Inflammatory macrophage treated with lipopolysaccharide for 4 hours (primary cell): ENCODE results near the gene CRYZ.
A peak's percentile ranks its signal among the peaks of the same experiment; 100 is the strongest.
"Not testable (repeated sequence)": the region's sequence is repeated elsewhere in the genome, so short reads cannot be mapped to it uniquely, and the experiment has no call there.

Experiments
- DNase-seq: peaks from one replicate; pipeline ENCODE4 v3.0.0-alpha.2; 2020

CRYZ gene, protein sequence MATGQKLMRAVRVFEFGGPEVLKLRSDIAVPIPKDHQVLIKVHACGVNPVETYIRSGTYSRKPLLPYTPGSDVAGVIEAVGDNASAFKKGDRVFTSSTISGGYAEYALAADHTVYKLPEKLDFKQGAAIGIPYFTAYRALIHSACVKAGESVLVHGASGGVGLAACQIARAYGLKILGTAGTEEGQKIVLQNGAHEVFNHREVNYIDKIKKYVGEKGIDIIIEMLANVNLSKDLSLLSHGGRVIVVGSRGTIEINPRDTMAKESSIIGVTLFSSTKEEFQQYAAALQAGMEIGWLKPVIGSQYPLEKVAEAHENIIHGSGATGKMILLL

DNA sequence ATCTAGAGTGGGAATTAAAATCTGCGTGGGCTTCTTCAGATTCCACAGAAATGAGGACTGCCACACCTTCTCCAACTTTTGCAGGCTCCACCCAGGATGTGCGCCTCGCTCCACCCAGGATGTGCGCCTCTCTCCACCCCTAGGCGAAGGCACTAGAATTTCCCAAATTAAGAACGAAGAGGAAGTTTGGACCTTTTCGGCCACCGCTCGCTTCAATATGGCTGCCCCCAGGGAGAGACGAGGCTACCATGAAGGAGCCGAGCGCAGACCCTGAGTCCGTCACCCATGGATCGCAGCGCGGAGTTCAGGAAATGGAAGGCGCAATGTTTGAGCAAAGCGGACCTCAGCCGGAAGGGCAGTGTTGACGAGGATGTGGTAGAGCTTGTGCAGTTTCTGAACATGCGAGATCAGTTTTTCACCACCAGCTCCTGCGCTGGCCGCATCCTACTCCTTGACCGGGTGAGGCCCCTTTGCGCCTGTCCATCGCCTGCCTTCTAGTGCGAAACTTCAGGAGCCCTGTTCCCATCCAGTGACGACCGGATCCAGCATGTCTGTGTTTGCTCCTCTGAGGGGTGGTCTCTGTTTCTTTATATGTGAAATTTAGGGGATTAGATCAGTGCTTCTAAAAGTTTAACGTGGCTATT, at the start of gene CRYZ, which contains the start of gene TYW3:
CRYZ (minus strand) TSS at position 91 of the 644 bp plus-strand sequence. CDS start 8,229 bp downstream, outside the sequence.
TYW3 (plus strand) TSS at position 193 of the 644 bp plus-strand sequence; CDS start at position 286, 93 bp downstream.
- DNase-seq, result peak; percentile 95

DNA sequence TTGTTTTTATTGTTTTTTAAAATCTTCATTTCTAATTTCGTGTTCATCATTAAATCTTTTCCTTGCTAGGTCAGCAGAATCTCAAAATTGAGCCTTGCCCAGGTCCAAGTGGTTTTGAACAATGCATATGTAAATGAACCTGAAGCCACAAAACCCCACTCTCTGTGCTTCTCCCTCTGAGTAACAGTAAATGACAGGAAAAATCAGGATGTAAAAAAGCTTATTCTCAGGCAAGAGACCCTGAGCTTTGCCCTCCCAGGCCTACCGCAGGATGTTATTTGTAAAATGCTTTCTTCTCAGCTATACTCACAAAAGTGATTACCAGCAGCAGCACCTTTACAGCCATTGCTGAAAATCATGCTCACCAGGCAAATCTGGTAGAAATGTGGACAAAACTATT, 47.7 kb upstream of the CRYZ start:
- DNase-seq, result no peak

DNA sequence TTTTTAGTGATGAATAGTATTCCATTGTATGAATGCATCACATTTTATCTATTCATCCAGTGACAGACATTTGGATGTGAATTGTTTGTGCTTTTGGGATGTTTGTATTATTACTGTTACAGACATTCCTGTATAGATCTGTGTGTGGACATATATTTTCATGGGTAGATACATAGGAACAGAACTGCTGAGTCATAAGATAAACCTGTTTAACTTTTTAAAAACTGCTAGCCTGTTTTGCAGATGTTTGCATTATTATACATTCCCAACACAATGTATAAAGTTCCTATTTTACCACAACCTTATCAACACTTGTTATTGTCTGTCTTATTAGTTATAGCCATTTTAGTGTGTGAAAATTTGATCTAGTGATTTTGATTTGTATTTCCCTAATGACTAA, 46.9 kb upstream of the CRYZ start:
- no peak for DNase-seq

DNA sequence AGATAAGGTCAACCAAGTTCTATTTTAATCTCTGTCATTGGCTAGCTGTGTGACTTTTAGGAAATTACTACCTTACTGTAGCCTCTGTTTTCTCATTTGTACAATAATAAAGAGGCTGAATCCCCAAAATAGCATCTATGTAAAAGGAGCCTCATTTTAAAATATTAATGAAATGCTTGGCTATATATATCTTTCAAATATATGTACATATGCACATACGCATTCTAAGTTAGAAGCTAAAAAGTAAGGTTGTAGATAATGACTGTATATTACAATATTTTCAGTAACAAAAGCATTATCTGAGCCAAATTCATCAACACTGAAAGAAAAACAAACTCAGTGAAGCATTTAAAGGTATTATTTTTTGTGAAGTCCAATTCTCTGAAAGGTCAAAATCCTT, 44.7 kb upstream of the CRYZ start:
- no peak for DNase-seq

DNA sequence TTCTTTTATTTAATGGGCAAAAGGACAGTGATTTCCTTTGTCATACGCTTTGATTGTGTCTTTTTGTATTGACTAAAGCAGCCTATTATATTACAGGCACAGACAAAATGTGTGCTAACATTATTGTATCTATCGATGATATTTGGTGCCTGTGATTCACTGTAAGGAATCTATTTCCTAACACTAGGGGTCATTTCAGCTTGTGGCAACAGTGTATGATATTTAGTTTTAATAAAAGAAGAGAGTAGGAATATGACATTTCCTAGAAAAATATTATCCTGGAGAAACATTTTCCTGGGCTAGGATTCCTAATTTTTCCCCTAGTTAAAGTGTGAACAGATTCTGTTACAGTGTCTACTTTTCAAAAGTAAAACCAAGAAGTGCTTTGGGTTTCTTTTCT, 42.9 kb upstream of the CRYZ start:
- DNase-seq, result no peak

DNA sequence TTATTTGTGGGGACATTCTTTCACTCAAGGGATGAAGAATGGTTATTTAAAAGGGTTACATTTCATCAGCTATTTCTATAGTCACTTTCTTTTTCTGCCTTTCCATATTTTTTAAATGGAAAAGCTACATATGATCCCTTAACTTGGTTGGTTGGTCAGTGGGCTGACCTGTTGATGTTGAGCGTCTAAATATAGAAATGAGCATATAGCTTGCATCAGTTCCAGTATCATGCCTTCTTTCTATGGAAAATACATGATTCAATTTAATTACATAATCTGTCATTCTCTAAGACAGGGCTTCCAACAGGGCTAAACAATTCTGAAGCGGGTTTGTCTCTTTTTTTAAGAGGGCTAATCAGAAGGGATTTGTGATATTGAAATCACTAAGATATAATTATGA, 40.7 kb upstream of the CRYZ start:
- DNase-seq, result peak; percentile 2

DNA sequence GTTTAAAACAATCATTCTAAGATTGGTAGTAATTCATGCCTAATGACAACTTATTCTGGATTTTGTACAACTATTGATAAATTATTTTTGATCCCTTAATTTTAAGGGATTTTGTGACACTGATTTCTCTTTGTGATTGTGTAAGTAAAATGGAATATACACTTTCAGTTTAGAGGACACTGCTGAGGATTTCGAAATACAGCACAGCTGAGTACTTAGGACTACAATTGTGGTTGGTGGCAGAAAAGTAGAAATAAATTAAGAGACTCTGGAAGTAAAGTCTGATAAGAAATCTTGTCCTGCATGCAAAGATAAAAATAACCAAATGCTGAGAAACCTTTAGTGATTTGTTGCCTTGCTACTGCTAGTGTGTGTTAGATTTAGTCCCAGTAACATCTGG, 40.1 kb upstream of the CRYZ start:
- peak; percentile 34 for DNase-seq

DNA sequence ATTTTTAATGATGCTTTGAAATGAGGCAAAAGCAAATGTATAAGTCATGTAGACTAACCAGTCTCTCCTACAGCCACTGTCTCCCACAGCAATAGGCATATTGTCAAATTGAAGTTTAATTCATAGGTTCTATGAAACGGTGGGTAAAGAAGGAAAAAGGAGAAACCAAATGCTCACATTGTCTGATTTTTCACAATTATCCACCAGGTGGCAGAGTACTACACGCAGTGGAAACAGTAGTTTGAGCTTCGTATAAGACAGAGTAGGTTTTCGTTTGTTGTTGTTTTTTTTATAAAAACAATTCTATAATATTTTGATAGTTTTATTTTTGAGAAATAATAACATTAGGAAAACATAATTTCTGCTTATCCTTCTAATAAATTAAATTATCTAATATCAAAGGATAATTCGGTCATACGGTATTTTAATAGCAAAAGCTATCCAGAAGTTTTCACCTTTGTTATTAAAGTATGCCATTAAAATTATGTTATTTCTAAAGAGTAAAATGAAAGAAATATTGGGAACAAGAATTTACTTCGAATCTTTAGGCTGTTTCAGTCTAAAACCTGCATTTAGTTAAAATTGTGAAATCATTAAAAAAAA, 39.2 kb upstream of the CRYZ start:
- DNase-seq, result peak; percentile 53

DNA sequence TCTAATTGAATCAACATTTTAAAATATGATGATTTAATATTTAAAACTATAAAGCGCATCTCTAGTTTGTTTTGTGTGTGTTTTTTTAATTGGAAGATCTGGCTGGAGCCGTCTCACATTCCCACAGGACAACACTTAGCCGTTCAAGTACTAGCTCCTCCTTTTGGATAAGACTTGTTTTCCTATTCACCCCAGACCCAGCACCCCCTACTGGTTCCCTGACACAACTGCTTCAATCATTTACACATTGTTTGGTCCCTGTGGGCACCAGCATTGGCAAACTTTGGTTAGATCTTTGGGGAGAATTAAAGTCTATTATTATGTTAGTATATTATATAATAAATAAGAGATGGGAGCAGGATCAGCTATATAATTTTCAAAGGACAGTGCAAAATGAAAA, 34.6 kb upstream of the CRYZ start:
- peak; percentile 8 for DNase-seq

DNA sequence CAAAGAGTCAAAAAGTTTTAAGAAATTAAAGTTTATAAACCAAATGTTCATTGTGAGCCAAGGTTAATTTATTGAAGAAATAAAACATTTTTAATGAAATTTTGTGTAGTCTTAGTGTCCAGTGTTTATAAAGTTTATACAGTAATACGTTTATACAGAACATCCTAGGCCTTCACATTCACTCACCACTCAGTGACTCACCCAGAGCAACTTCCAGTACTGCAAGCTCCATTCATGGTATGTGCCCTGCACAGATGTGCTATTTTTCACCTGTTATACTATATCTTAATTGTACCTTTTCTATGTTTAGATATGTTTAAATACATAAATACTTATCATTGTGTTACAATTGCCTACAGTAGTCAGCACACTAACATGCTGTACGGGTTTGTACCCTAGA, 33.7 kb upstream of the CRYZ start:
- no peak for DNase-seq

DNA sequence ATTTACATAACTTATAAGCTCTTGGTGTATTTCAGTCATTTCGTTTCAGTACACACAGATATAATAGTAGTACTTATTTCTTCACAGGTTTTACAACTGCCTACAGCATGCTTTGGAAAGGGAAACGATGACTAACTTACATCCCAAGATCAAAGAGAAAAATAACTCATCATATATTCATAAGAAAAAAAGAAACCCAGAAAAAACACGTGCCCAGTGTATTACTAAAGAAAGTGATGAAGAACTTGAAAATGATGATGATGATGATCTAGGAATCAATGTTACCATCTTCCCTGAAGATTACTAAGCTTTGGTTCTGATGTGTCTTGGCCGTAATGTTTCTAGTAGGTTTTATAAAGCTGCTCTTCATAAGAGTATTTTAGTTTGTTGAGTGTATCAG, 31.0 kb upstream of the CRYZ start:
- no peak for DNase-seq

DNA sequence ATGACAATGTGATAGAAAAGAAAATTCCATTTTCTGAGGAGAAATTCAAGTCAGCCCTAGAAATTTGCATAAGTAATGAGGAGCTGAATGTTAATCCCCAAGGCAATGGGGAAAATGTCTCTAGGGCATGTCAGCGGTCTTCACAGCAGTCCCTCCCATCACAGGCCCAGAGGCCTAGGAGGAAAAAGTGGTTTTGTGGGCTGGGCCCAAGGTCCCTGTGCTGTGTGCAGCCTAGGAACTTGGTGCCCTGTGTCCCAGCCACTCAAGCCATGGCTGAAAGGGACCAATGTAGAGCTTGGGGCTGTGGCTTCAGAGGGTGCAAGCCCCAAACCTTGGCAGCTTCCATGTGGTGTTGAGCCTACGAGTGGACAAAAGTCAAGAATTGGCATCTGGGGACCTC, 23.8 kb upstream of the CRYZ start:
- DNase-seq, result not testable (repeated sequence)

DNA sequence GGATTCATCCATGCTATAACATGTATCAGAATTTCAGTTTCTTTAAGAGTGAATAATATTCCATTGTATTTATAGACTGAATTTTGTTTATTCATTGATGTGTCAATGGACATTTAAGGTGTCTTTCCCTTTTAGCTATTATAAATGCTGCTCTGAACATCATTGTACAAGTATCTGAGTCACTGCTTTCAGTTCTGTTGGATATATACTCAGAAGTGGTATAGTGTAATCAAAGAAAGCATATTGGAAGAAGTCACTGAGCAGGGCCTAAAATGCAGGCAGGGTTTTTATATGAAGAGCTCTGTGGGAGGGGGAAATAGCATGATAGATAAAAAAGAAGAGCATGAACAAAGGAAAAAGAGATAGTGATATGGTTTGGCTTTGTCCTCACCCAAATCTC, 22.6 kb upstream of the CRYZ start:
- no peak for DNase-seq

DNA sequence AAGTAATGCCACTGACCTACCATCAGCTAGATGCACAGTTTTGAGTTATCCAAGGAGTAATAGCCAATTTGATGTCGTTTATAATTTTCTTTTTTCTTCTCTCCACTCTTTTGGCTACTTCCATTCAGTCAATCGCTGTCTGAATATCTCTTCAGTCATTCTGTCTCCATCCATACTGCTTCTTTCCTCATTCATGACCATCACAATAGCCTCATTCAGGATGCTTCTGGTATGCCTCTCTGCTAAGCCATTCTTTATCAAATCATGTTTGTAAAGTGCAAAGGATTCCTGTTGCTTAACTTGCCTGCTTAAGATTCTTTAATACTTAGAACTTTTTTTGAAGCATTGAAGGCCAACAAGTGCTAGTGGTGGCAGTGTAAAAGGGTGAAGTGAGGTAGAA, 20.3 kb upstream of the CRYZ start:
- DNase-seq, result no peak

DNA sequence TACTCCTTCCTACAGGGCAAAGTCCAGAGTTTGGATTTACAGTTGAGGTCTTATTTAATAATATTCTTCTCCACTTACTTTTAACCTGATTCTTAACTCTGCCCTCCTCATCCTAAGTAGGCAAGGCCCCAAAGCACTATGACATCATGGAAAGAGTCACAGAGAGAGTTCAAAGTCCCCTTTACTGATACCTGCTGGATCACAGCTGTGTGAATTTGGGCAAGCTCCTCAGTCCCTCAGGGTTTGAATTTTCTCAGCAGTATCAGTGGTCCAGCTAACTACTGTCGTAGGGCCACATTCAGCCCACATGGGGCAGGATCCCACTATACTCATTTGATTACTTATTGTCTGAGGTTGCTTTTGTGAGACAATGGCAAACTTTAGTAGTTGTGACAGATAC, 16.1 kb upstream of the CRYZ start:
- no peak for DNase-seq

DNA sequence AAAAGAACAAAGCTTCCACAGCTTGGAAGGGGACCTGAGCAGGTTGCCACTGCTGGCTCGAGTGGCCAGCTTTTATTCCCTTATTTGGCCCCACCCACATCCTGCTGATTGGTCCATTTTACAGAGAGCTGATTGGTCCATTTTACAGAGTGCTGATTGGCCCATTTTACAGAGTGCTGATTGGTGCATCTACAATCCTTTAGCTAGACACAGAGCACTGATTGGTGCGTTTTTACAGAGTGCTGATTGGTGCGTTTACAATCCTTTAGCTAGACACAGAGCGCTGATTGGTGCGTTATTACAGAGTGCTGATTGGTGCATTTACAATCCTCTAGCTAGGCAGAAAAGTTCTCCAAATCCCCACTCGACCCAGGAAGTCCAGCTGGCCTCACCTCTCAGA, 12.4 kb upstream of the CRYZ start:
- DNase-seq, result not testable (repeated sequence)

DNA sequence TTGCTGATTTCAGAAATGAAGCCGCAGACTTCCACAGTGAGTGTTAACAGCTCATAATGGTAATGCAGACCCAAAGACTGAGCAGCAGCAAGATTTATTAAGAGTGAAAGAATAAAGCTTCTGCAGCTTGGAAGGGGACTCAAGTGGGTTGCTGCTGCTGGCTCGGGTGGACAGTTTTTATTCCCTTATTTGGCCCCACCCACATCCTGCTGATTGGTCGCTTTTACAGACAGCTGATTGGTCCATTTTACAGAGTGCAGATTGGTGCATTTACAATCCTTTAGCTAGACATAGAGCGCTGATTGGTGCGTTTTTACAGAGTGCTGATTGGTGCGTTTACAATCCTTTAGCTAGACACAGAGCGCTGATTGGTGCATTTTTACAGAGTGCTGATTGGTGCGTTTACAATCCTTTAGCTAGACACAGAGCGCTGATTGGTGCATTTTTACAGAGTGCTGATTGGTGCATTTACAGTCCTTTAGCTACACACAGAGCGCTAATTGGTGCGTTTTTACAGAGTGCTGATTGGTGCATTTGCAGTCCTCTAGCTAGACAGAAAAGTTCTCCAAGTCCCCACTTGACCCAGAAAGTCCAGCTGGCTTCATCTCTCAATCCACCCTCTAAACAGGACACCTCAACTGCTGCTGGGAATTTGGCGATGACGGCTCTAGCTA, 7.6 kb upstream of the CRYZ start:
- DNase-seq, result not testable (repeated sequence)

DNA sequence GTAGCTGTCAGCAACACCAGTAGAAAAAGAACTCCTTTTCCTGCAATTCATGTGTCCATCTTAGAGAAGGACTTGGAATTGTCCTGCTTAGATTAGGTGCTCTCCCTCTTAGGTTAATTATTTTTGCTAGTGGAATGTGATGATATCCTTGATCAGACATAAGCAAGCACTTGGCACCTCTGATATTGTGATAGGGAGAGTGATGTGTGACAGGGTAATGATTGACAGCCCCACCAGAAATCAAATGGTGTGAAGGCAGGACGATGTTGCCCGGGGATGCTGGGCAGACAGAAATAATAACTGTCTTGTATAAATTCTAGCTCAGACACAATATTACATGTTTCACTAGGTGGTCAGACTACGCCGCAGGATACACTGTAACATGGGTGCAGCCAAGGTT, 4.5 kb upstream of the CRYZ start:
- no peak for DNase-seq

DNA sequence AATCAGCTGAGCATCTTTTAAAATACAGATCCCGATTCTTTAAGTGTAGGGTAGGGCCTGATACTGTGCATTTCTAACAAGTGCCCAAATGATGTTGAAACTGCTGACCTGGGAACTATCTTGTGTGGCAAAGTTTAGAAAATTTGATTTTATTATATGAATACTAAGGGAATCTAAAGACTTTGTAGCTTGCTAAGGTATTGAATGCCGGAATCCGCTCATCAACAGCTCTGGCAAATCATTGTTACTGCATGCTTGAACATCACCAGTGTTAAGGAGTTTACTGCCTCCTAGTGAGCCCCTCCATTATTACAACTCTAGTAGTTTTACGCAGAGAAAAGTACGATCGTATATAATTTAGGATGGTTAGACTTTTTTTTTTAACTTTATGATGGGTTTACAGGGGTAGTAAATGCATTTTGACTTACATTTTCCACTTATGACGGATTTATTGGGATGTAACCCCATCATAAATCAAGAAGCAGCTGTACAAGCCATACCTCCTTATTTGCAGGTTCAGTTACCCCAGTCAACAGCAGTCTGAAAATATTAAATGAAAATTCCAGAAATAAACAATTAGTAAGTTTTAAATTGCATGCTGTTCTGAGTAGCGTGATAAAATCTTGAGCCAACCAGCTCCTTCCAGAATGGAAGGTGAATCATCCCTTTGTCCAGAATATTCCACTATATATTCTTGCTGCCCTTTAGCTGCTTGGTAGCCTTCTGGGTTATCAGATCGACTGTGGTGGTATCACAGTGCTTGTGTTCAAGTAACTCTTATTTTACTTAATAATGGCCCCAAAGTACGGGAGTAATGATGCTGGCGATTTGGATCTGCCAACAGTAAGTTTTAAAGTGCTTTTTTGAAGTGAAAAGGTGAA, 994 bp upstream of the CRYZ start:
- DNase-seq, result peak; percentile 76

DNA sequence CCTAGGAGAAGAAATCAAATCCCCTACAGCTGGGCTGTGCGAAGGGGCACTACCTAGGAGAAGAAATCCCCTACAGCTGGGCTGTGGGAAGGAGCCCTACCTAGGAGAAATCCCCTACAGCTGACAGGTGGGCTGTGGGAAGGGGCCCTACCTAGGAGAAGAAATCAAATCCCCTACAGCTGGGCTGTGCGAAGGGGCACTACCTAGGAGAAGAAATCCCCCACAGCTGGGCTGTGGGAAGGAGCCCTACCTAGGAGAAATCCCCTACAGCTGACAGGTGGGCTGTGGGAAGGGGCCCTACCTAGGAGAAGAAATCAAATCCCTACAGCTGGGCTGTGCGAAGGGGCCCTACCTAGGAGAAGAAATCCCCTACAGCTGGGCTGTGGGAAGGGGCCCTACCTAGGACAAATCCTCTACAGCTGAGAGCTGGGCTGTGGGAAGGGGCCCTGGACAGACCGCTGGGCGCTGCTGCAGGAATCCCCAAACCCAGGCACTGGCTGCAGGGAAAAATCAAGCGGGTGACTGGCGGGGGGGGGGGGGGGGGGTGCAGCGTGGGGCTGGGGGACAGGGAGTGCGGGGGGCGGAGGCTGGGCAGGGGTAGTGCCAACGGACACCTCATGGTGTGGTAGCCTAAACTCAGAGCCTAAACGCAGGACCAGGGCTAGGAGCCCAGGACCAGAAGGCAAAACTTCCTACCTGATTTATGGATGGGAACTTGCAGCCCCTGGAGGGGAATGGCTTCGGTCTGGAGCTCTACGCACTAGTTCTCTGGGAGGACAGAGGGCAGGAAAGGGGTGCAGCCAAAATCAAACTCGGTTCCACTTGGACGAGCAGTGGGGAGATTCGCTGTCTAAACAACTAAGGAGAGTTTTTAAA, 541 bp downstream of the CRYZ start:
- not testable (repeated sequence) for DNase-seq

DNA sequence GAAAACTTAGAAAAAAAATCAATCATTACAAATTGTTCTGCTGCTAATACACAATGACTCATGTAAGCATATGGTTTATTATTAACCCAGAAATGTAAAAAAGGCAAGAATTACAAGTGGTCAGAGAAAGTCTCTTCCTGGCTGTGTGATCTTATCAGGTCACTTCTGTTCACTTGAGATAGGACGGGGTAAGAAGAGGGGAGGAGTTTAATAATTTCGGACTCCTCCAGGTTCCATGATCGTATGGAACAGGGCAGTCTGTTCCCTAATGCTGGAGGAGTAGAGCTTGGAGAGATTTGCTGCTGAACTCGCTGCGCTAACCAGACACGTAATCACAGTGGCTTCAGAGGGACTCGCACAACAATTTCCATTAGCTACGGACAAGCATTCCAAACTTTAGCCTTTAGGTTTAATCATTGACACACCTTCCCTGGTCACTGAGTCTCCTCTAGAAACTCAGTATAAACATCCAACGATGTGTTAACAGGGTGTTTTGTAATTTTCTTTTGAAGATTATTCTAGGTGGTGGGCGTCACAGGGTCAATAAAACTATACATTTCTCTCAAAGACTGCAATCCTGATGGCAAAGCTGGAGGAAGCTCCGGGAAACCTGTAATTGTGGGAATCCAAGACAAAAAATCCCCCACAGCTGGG, 1.3 kb downstream of the CRYZ start:
- no peak for DNase-seq
